SIG-M5 treated with dmso at 0.1 percent for 504 hours (cell line): Measurements from ENCODE around the gene SERPINB12.

Source experiments
- DNase-seq: peaks from one replicate; lab custom pipeline; 2025; ENCODE audit not compliant: unreplicated experiment; lab: John Stamatoyannopoulos, UW

Gene SERPINB12

GRCh38 chr18:63542069-63542468 is at the start of gene SERPINB12:
Gene SERPINB12 (plus strand): TSS chr18:63542369. CDS start chr18:63556160, 13,791 bp downstream.
- DNase-seq = no peak

- no peak for DNase-seq
These were observed 49.3 kb upstream of the SERPINB12 start for GRCh38 chr18:63492851-63493250.

GRCh38 chr18:63495675-63496074 is 46.5 kb upstream of the SERPINB12 start:
- no peak for DNase-seq

GRCh38 chr18:63505566-63506335 is 36.4 kb upstream of the SERPINB12 start:
- DNase-seq = no peak

- DNase-seq = no peak
These were observed 35.9 kb upstream of the SERPINB12 start for GRCh38 chr18:63506336-63506646.

- DNase-seq = no peak
These were observed 33.6 kb upstream of the SERPINB12 start for GRCh38 chr18:63508596-63508995.

- peak; percentile 69 for DNase-seq
These were observed 30.9 kb upstream of the SERPINB12 start for GRCh38 chr18:63511285-63511684.

GRCh38 chr18:63514326-63514725 is 27.8 kb upstream of the SERPINB12 start:
- no peak for DNase-seq

GRCh38 chr18:63514888-63515678 is 27.1 kb upstream of the SERPINB12 start:
- no peak for DNase-seq

- DNase-seq = no peak
These were observed 26.4 kb upstream of the SERPINB12 start for GRCh38 chr18:63515801-63516200.

GRCh38 chr18:63518178-63519012 is 23.8 kb upstream of the SERPINB12 start:
- DNase-seq = peak; percentile 85

GRCh38 chr18:63520053-63520685 is 22.0 kb upstream of the SERPINB12 start:
- no peak for DNase-seq

GRCh38 chr18:63523660-63524059 is 18.5 kb upstream of the SERPINB12 start:
- no peak for DNase-seq

GRCh38 chr18:63527251-63527650 is 14.9 kb upstream of the SERPINB12 start:
- no peak for DNase-seq

GRCh38 chr18:63528863-63529492 is 13.2 kb upstream of the SERPINB12 start:
- no peak for DNase-seq

GRCh38 chr18:63532471-63532870 is 9.7 kb upstream of the SERPINB12 start:
- DNase-seq = no peak

GRCh38 chr18:63534615-63535014 is 7.6 kb upstream of the SERPINB12 start:
- DNase-seq = peak; percentile 59

- no peak for DNase-seq
These were observed 2.2 kb upstream of the SERPINB12 start for GRCh38 chr18:63539904-63540510.

- no peak for DNase-seq
These were observed 1.8 kb downstream of the SERPINB12 start for GRCh38 chr18:63544017-63544416.

- DNase-seq = no peak
These were observed 2.8 kb downstream of the SERPINB12 start for GRCh38 chr18:63545000-63545399.
